Peyer's patch (tissue), 4 donors: Measurements from ENCODE around the gene CLEC2A. TPM values are rescaled to one million over a fixed set of nuclear protein-coding genes. Genes with fewer than 3 reads are reported as not detected.
"Not testable (repeated sequence)": the region's sequence is repeated elsewhere in the genome, so short reads cannot be mapped to it uniquely, and the experiment has no call there.

Source experiments
- DNase-seq, 3 donors: peaks; one replicate each; pipeline ENCODE4 v3.0.0-alpha.2; 2017 to 2019
- H3K27ac ChIP-seq, 4 donors: fragments of 200-600 bp; sonication (generic); one replicate each; pipeline ENCODE4 v1.5.1; 2016 to 2019
- H3K27me3 ChIP-seq, 2 donors: fragments of 200-600 bp; sonication (generic); one replicate each; pipeline ENCODE4 v1.5.1; 2019
- H3K36me3 ChIP-seq, 3 donors: fragments of 200-600 bp; sonication (generic); one replicate each; pipeline ENCODE4 v1.5.1; 2016 to 2019
- H3K4me1 ChIP-seq, 4 donors: fragments of 200-600 bp; sonication (generic); one replicate each; pipeline ENCODE4 v1.5.1; 2016 to 2019
- H3K4me3 ChIP-seq, 4 donors: fragments of 200-600 bp; sonication (generic); 1 replicate in 3 of 4; 2 replicates in 1 of 4; pipeline ENCODE4 v1.5.1; 2016 to 2019; ENCODE audit warnings: mild to moderate bottlenecking in 1 of 4
- H3K9me3 ChIP-seq, 4 donors: fragments of 200-600 bp; sonication (generic); one replicate each; pipeline ENCODE4 v1.5.1; 2016 to 2019; ENCODE audit warnings: mild to moderate bottlenecking in 1 of 4
- POLR2A ChIP-seq, 2 donors: fragments of 450-650 bp; IDR thresholded peaks; one replicate each; pipeline ENCODE4 v1.5.1; 2017; ENCODE audit warnings: antibody characterized with exemption in 2 of 2, mild to moderate bottlenecking in 2 of 2, moderate library complexity in 2 of 2
- total RNA-seq, 4 donors: library from RNA; depleted of rRNA; stranded (reverse); fragments of >200 nt; gene quantifications; one replicate each; pipeline ENCODE4 v1.1.0, GENCODE V29; 2016
- TF ChIP-seq, protein P1 (sequence below), 6 experiments: fragments of 450-650 bp in 4 of 6; fragments of 200-600 bp in 2 of 6; sonication (generic) in 1 of 6; IDR thresholded peaks; one replicate each; pipeline ENCODE4 v1.5.1; 2017 to 2019; ENCODE audit warnings: antibody characterized with exemption in 6 of 6, mild to moderate bottlenecking in 3 of 6, moderate library complexity in 1 of 6

The CLEC2A gene
- not detected for total RNA-seq

DNA sequence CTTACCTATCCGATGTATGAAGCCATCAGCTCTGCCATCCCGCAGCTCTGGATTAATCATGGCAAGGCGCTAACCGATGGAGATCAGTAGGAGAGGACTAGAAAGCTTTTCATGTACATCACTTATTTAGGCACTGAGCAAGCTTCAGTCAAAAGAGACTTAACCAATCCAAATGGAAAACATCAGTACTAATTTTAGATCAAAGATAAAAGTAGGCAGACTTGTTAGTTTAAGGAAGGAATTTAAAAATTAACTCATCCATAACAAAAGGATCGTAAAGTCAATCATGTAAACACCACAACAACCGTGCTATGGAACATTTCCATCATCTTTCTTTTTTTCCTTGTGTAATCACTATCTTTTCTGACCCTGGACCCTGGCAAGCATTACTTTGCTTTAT, at the start of gene CLEC2A:
Gene CLEC2A (minus strand): TSS at position 101 of the 400 bp plus-strand sequence. CDS start 41 bp downstream, at position 60.
- no peaks in the 10 kb centered on the region for H3K36me3 ChIP-seq
- H3K27ac ChIP-seq = no peak within 1 kb of the TSS
- no peaks in the 10 kb centered on the region for H3K27me3 ChIP-seq
- DNase-seq = no peak
- no peaks in the 10 kb centered on the region for H3K9me3 ChIP-seq
- H3K4me3 ChIP-seq = no peak within 1 kb of the TSS
- TF ChIP-seq, protein P1, sequence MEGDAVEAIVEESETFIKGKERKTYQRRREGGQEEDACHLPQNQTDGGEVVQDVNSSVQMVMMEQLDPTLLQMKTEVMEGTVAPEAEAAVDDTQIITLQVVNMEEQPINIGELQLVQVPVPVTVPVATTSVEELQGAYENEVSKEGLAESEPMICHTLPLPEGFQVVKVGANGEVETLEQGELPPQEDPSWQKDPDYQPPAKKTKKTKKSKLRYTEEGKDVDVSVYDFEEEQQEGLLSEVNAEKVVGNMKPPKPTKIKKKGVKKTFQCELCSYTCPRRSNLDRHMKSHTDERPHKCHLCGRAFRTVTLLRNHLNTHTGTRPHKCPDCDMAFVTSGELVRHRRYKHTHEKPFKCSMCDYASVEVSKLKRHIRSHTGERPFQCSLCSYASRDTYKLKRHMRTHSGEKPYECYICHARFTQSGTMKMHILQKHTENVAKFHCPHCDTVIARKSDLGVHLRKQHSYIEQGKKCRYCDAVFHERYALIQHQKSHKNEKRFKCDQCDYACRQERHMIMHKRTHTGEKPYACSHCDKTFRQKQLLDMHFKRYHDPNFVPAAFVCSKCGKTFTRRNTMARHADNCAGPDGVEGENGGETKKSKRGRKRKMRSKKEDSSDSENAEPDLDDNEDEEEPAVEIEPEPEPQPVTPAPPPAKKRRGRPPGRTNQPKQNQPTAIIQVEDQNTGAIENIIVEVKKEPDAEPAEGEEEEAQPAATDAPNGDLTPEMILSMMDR (IDR thresholded peaks at IDR 0.05) = no peak
- TF ChIP-seq POLR2A (IDR thresholded peaks at IDR 0.05) = no peak
- no peaks in the 10 kb centered on the region for H3K4me1 ChIP-seq

DNA sequence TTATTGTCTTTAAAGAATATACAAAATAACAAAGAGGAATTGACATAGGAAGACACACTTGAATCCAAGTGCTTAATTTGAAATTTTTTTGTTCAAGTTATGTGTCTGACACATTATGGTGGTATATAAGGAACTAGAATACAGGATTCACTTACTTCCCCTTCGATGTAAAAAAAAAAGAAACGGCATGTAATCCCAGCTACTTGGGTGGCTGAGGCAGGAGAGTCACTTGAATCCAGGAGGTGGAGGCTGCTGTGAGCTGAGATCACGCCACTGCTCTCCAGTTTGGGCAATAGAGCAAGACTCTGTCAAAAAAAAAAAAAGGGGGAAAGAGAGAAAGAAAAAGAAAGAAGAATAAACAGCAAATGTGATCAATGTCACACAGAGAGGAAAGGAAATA, 48.0 kb upstream of the CLEC2A start:
- no peak overlapping the region for H3K4me3 ChIP-seq
- H3K9me3 ChIP-seq = no peaks in the 10 kb centered on the region
- H3K36me3 ChIP-seq = no peaks in the 10 kb centered on the region
- H3K4me1 ChIP-seq = no peaks in the 10 kb centered on the region
- H3K27ac ChIP-seq = no peak overlapping the region
- no peaks in the 10 kb centered on the region for H3K27me3 ChIP-seq
- TF ChIP-seq, protein P1 (IDR thresholded peaks at IDR 0.05) = no peak
- TF ChIP-seq POLR2A (IDR thresholded peaks at IDR 0.05) = no peak
- DNase-seq = no peak

DNA sequence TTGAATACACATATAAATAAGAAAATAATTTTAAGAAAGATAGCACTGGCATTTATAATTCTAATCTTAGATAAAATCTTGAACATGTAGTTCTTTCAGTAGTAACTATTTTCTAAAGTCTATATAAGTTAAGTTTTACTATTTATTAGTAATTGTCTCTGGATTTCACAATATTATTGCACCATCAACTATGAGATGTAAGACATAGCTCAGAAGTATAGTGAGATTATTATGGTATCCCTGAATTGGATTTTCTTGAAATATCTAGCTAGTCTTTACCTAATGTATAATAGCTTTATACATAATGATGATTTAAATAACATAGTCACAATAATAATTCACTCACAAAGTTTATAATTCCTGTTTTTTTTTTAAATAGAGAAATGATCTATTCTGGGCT, 45.7 kb upstream of the CLEC2A start:
- TF ChIP-seq POLR2A (IDR thresholded peaks at IDR 0.05) = no peak
- TF ChIP-seq, protein P1 (IDR thresholded peaks at IDR 0.05) = no peak
- H3K36me3 ChIP-seq = no peaks in the 10 kb centered on the region
- DNase-seq = no peak

DNA sequence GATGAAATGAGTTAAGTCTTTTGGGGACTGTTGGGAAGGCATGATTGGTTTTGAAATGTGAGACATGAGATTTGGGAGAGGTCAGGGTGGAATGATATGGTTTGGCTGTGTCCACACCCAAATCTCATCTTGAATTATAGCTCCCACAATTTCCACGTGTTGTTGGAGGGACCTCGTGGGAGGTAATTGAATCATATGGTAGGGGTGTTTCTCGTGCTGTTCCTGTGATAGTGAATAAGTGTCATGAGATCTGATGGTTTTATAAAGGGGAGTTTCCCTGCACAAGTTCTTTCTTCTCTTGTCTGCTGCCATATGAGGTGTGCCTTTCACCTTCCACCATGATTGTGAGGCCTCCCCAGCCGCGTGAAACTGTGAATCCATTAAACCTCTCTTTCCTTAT, 44.5 kb upstream of the CLEC2A start:
- not testable (repeated sequence) for H3K27ac ChIP-seq, H3K27me3 ChIP-seq, H3K4me1 ChIP-seq

More for the DNA sequence above, 45.7 kb upstream of the CLEC2A start:
- Histone ChIP-seq H3K4me1 (no peaks in the 10 kb centered on the region), H3K9me3 (no peaks in the 10 kb centered on the region), H3K27me3 (no peaks in the 10 kb centered on the region), H3K27ac (no peak overlapping the region), H3K4me3 (no peak overlapping the region)

GRCh38 chr12:9975614-9976013, 43.4 kb upstream of the CLEC2A start:
- no peak for DNase-seq
- H3K36me3 ChIP-seq = no peaks in the 10 kb centered on the region
- H3K4me1 ChIP-seq = no peaks in the 10 kb centered on the region
- no peak overlapping the region for H3K27ac ChIP-seq
- TF ChIP-seq, protein P1 (IDR thresholded peaks at IDR 0.05) = no peak
- TF ChIP-seq POLR2A (IDR thresholded peaks at IDR 0.05) = no peak
- H3K4me3 ChIP-seq = no peak overlapping the region
- H3K27me3 ChIP-seq = no peaks in the 10 kb centered on the region
- H3K9me3 ChIP-seq = no peaks in the 10 kb centered on the region

More for the DNA sequence above, 44.5 kb upstream of the CLEC2A start:
- not testable (repeated sequence) for H3K9me3 ChIP-seq, DNase-seq, H3K4me3 ChIP-seq, H3K36me3 ChIP-seq

DNA sequence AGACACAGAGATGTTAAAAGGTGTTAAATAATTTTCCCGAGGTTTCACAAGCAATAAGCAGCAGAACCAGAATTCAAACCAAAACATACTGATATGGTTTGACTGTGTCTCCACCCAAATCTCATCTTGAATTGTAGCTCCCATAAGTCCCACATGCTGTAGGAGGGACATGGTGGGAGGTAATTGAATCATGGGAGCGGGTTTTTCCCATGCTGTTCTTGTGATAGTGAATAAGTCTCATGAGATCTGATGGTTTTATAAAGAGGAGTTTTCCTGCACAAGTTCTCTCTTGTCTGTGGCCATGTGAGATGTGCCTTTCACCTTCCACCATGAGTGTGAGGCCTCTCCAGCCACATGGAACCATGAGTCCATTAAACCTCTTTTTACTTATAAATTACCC, 42.6 kb upstream of the CLEC2A start:
- H3K4me3 ChIP-seq, H3K27me3 ChIP-seq, H3K36me3 ChIP-seq, H3K27ac ChIP-seq, DNase-seq, H3K9me3 ChIP-seq, H3K4me1 ChIP-seq: not testable (repeated sequence)

GRCh38 chr12:9973949-9974348, 41.8 kb upstream of the CLEC2A start:
- H3K4me1 ChIP-seq = no peaks in the 10 kb centered on the region
- no peaks in the 10 kb centered on the region for H3K9me3 ChIP-seq
- H3K4me3 ChIP-seq = no peak overlapping the region
- no peaks in the 10 kb centered on the region for H3K36me3 ChIP-seq
- no peak overlapping the region for H3K27ac ChIP-seq
- TF ChIP-seq, protein P1 (IDR thresholded peaks at IDR 0.05) = no peak
- TF ChIP-seq POLR2A (IDR thresholded peaks at IDR 0.05) = no peak
- no peak for DNase-seq
- no peaks in the 10 kb centered on the region for H3K27me3 ChIP-seq
